Stimulated activated CD4-positive, alpha-beta T cell treated with anti-CD3 and anti-CD28 coated beads, Interleukin-1b, Interleukin-23, amount 100 ng/mL, for 4 hours (primary cell): ENCODE measurements around the gene GAREM2.
A peak's percentile ranks its signal among the peaks of the same experiment; 100 is the strongest.

Experiments used
- DNase-seq, 2 donors: peaks; one replicate each; pipeline ENCODE4 v3.0.0-alpha.2; 2020; ENCODE audit warnings: low read depth in 2 of 2

Gene GAREM2

GRCh38 chr2:26169681-26170414 is 3.0 kb upstream of the GAREM2 start:
- DNase-seq = no peak

- DNase-seq = no peak
Measured at GRCh38 chr2:26170795-26171194, 2.1 kb upstream of the GAREM2 start.

DNA sequence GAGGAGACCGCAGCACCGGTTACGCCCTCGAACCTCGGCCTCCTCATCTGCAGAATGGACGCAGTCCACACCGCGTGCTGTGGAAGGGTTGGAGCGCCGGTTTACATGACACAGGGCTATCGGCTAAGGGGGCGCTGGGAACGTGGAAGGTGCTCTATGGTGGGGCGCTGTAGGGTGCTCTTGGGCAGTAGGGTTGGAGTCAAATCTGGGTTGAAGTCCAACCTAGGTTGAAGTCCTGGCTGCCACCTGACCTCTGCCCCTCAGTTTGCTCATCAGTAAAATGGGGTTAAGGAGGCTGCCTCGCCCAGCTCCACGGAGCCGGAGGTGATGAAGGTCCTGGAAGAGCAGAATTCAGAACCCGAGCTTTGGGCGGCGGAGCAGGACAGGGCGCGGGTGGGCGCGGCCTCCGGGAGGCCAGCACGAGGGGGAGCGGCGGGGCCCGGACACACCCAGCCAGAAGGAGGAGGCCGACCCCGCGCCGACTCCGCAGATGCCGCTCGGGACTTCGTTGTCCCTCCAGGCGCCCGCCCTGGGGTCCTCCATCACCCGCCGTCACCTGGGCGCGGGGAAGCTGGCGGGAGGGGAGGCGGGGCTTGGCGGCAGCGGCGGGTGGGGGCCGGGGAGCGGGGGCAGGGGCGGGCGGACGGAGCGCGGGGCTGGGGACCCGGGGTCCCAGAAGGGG is 558 bp upstream of the GAREM2 start:
- no peak for DNase-seq

DNA sequence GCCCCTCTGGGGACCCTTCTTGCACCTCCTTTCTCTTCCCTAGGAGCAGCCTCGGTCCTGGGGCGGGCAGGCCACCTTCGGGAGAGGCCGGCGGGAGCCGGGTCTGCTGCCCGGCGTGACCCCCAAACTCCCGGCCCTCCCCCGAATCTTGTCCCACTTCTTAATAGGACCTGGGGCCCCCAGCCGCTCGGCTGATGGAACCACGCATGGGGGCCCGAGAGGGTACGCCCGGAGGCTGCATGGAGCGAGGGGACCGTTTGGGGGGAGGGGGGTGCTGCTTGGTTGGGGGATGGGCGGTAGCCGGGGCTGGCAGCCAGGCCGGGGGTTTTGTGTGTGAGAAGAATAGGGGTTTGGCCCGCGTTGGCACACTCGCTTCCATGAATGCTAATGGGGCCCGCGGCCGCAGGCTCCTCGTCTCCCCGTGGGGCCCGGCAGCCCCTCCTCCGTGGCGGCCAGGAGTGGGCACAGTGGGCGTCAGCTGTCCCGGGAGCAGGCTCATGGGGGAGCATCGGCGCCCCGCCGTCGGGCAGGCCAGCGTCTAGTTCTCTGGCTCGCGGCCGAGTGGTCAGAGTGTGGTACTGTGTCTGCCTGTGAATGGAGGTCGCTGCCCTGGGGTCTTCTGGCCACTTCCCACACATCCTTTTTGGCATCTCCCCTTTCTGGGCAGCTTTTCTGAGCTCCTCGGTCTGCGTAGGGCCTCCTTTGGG is 1.0 kb downstream of the GAREM2 start:
- no peak for DNase-seq

GRCh38 chr2:26174691-26175465 is 2.0 kb downstream of the GAREM2 start:
- no peak for DNase-seq

GRCh38 chr2:26175466-26176278 is 2.8 kb downstream of the GAREM2 start:
- no peak for DNase-seq

DNA sequence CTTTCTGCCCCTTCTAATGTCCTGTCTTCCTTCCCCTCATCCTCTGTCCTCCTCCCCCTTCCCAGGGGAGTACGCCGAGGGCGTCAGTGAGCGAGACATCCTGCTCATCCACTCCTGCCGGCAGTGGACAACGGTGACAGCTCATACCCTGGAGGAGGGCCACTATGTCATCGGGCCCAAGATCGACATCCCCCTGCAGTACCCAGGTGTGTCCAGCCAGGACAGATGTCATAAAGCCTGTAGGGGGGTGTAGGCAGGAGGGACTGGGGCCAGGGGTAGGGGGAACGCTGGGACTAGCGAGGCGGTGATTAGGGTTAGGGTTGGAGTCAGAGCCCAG is 3.4 kb downstream of the GAREM2 start:
- DNase-seq = no peak

- no peak for DNase-seq
Measured at GRCh38 chr2:26177122-26177521, 4.2 kb downstream of the GAREM2 start.

DNA sequence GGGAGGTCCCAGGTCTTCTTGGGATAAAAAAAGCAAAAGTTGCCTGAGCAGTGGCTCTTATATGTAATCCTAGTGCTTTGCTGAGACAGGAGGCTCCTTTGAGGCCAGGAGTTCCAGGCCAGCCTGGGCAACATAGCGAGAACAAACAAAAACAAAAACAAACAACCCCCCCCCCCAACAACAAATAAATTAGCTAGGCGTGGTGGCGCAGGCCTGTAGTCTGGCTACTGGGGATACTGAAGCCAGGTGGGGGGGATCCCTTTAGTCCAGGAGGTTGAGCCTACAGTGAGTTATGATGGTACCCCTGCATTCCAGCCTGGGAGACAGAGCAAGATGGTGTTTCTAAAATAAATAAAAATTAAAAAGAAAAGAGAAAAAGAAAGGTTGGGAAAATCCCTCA is 5.4 kb downstream of the GAREM2 start:
- no peak for DNase-seq

- no peak for DNase-seq
Measured at GRCh38 chr2:26178746-26179436, 6.0 kb downstream of the GAREM2 start.

GRCh38 chr2:26179446-26179913 is 6.6 kb downstream of the GAREM2 start:
- DNase-seq = no peak

DNA sequence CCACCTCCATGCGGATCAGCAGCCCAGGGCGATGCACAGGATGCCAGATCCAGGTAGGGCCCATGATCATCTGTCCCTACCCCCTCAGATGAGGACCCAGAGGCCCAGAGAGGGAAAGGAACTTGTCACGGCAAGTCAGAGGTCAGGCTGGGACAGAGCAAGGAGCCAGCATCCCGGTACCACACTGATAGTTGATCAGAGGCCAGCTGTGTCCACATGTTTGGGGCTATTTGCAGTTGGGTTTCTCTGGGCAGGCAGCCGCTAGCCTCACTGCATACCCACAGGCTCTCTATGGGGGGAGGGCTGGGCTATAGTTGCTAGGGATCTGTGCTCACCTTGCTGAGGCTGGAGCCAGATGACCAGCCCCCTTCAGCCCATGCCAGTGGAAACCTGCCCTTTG is 9.6 kb downstream of the GAREM2 start:
- DNase-seq = no peak

GRCh38 chr2:26182887-26183630 is 10.2 kb downstream of the GAREM2 start:
- DNase-seq = no peak

DNA sequence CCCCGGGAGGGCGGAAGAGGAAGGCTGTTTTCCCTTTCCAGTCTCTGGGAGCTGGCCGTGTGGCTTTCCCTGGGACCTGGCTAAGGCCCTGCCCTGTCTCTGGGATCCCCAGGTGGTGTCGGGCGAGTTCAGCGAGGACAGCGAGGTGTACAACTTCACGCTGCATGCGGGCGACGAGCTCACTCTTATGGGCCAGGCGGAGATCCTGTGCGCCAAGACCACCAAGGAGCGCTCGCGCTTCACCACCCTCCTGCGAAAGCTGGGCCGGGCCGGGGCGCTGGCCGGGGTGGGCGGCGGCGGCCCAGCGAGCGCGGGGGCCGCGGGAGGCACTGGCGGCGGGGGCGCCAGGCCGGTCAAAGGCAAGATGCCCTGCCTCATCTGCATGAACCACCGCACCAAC is 11.2 kb downstream of the GAREM2 start:
- DNase-seq = no peak

DNA sequence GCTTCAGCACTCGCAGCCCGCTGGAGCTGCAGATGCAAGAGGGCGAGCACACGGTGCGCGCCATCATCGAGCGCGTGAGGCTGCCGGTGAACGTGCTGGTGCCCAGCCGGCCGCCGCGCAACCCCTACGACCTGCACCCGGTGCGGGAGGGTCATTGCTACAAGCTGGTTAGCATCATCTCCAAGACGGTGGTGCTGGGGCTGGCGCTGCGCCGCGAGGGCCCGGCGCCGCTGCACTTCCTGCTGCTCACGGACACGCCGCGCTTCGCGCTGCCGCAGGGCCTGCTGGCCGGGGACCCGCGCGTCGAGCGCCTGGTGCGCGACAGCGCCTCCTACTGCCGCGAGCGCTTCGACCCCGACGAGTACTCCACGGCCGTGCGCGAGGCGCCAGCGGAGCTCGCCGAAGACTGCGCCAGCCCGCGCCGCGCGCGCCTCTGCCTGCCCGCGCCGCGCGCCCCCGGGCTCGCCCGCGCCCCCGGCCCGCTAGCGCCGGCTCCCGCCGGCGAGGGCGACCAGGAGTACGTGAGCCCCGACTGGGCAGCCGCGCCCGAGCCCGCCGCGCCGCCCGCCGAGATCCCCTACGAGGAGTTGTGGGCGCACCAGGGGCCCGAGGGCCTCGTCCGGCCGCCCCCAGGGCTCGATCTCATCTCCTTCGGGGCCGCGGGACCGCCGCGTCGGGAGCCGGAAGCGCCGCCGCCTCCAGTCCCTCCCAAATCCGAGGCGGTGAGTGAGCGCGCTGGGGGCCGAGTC is 11.8 kb downstream of the GAREM2 start:
- peak; percentile 76 to 80 for DNase-seq

GRCh38 chr2:26185304-26185928 is 12.5 kb downstream of the GAREM2 start:
- DNase-seq = no peak

DNA sequence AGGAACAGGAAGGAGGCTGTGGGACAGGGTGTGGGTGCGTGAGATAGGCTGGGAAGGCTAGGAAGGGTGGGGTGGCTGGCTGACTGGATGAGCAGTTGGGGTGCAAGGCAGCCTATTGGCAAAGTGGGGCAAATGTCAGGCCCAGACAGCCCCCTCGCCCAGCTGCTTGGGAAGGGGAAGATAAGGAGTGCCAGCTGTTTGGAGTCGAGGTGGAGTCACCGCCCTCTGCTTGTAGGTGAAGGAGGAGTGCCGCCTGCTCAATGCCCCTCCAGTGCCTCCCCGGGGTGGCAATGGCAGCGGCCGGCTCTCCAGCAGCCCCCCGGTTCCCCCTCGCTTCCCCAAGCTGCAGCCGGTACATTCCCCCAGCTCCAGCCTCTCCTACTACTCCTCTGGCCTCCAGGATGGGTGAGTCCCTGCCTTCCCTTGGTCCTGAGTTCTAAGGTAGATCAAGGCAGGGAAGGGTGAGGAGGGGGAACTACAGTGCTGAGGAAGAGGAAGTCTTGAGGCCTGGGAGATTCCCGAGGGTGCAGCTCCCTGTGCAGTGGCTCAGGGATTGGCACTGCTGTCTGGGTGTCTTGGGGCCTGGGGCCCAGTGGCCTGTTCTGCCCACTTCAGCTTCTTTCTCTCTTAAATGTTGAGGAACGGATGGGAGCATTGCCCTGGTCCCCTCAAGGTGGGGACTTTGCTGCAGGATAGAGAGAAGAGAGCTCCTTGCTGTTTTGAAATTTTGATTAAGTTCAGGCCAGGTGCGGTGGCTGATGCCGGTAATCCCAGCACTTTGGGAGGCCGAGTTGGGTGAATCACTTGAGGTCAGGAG is 13.3 kb downstream of the GAREM2 start:
- DNase-seq = no peak

- DNase-seq = no peak
Measured at GRCh38 chr2:26187114-26187513, 14.2 kb downstream of the GAREM2 start.
